ENCODE results near the gene TSPAN5.

DNA sequence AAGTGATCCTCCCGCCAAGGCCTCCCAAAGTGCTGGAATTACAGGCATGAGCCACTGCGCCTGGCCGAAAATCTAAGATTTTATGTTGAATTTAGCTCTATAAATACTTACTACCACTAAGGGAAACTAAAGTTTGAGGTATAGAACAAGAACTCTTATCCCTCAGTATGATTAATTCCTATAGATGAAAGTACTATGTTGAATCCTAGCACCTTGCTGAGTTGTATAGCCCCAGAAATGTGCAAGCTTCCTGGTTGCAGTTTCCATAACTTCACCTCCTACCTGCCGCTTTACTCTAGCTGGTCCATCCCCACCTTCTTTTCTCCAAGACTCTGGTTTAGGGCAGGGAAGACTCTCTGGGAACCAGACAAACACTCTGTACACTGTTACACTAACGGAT is 11.8 kb upstream of the TSPAN5 start:
- TF ChIP-seq, protein P1, sequence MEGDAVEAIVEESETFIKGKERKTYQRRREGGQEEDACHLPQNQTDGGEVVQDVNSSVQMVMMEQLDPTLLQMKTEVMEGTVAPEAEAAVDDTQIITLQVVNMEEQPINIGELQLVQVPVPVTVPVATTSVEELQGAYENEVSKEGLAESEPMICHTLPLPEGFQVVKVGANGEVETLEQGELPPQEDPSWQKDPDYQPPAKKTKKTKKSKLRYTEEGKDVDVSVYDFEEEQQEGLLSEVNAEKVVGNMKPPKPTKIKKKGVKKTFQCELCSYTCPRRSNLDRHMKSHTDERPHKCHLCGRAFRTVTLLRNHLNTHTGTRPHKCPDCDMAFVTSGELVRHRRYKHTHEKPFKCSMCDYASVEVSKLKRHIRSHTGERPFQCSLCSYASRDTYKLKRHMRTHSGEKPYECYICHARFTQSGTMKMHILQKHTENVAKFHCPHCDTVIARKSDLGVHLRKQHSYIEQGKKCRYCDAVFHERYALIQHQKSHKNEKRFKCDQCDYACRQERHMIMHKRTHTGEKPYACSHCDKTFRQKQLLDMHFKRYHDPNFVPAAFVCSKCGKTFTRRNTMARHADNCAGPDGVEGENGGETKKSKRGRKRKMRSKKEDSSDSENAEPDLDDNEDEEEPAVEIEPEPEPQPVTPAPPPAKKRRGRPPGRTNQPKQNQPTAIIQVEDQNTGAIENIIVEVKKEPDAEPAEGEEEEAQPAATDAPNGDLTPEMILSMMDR (IDR thresholded peaks at IDR 0.05): no peak
- TF ChIP-seq POLR2AphosphoS5 (IDR thresholded peaks at IDR 0.05; ENCODE audit: low read depth, low read length): no peak
- no peak for TF ChIP-seq SMC3 (IDR thresholded peaks at IDR 0.05; ENCODE audit: low read depth, low read length)
- TF ChIP-seq, protein P2, sequence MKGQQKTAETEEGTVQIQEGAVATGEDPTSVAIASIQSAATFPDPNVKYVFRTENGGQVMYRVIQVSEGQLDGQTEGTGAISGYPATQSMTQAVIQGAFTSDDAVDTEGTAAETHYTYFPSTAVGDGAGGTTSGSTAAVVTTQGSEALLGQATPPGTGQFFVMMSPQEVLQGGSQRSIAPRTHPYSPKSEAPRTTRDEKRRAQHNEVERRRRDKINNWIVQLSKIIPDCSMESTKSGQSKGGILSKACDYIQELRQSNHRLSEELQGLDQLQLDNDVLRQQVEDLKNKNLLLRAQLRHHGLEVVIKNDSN (IDR thresholded peaks at IDR 0.05; ENCODE audit: borderline replicate concordance, low read depth): no peak
- no peak for TF ChIP-seq EZH2phosphoT487 (IDR thresholded peaks at IDR 0.05; ENCODE audit: borderline replicate concordance, low read depth)
- no peak for TF ChIP-seq FOXJ3 (CRISPR knock-in tag; IDR thresholded peaks at IDR 0.05)
- no peak for TF ChIP-seq MXI1 (IDR thresholded peaks at IDR 0.05; ENCODE audit: low read depth, low read length)
- TF ChIP-seq, protein P3, sequence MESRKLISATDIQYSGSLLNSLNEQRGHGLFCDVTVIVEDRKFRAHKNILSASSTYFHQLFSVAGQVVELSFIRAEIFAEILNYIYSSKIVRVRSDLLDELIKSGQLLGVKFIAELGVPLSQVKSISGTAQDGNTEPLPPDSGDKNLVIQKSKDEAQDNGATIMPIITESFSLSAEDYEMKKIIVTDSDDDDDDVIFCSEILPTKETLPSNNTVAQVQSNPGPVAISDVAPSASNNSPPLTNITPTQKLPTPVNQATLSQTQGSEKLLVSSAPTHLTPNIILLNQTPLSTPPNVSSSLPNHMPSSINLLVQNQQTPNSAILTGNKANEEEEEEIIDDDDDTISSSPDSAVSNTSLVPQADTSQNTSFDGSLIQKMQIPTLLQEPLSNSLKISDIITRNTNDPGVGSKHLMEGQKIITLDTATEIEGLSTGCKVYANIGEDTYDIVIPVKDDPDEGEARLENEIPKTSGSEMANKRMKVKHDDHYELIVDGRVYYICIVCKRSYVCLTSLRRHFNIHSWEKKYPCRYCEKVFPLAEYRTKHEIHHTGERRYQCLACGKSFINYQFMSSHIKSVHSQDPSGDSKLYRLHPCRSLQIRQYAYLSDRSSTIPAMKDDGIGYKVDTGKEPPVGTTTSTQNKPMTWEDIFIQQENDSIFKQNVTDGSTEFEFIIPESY (IDR thresholded peaks at IDR 0.05; ENCODE audit: borderline replicate concordance, low read depth): no peak
- TF ChIP-seq, protein P4, sequence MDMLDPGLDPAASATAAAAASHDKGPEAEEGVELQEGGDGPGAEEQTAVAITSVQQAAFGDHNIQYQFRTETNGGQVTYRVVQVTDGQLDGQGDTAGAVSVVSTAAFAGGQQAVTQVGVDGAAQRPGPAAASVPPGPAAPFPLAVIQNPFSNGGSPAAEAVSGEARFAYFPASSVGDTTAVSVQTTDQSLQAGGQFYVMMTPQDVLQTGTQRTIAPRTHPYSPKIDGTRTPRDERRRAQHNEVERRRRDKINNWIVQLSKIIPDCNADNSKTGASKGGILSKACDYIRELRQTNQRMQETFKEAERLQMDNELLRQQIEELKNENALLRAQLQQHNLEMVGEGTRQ (IDR thresholded peaks at IDR 0.05; ENCODE audit: borderline replicate concordance, low read depth, low read length): no peak

Data from SK-N-SH (cell line).